Sigmoid colon (tissue), 3 donors: Measurements from ENCODE around the gene MYO5B.

Experiments used
- POLR2A ChIP-seq, 2 donors: fragments of 450-650 bp; IDR thresholded peaks; one replicate each; pipeline ENCODE4 v1.6.1; 2016; ENCODE audit warnings: antibody characterized with exemption in 2 of 2, mild to moderate bottlenecking in 2 of 2, moderate library complexity in 2 of 2
- TF ChIP-seq, protein P1 (sequence below), 4 experiments: fragments of 450-650 bp in 3 of 4; fragments of 200-600 bp in 1 of 4; IDR thresholded peaks; one replicate each; pipeline ENCODE4 v1.5.1; 2016 to 2019; ENCODE audit warnings: antibody characterized with exemption in 4 of 4, mild to moderate bottlenecking in 3 of 4, moderate library complexity in 2 of 4

DNA sequence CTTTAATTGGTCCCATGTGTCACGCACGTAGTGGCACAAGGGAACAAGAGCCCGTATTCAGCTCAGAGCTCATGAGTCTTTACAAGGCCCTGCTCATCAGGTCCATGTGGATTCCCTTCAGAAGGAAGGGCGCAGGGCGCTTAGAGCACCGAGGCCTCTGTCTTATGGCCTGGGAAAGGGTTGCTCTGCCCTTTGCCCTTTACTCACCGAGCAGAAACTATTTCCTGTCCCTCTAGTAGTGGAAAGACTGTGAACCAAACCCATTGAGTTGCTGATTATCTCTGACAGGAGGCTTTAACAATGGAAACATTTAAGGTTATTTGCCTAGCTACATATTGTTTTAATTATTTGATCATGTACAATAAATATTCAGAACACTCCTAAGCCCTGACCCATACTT, 279.6 kb downstream of the MYO5B start:
- no peak for TF ChIP-seq POLR2A (IDR thresholded peaks at IDR 0.05)
- TF ChIP-seq, protein P1, sequence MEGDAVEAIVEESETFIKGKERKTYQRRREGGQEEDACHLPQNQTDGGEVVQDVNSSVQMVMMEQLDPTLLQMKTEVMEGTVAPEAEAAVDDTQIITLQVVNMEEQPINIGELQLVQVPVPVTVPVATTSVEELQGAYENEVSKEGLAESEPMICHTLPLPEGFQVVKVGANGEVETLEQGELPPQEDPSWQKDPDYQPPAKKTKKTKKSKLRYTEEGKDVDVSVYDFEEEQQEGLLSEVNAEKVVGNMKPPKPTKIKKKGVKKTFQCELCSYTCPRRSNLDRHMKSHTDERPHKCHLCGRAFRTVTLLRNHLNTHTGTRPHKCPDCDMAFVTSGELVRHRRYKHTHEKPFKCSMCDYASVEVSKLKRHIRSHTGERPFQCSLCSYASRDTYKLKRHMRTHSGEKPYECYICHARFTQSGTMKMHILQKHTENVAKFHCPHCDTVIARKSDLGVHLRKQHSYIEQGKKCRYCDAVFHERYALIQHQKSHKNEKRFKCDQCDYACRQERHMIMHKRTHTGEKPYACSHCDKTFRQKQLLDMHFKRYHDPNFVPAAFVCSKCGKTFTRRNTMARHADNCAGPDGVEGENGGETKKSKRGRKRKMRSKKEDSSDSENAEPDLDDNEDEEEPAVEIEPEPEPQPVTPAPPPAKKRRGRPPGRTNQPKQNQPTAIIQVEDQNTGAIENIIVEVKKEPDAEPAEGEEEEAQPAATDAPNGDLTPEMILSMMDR (IDR thresholded peaks at IDR 0.05) = no peak
